B cell (primary cell): ENCODE results near the gene OGDHL. TPM values are rescaled to one million over a fixed set of nuclear protein-coding genes. Genes with fewer than 3 reads are reported as not detected.

Experiments
- ATAC-seq: fragments of 200-7000 bp; cut with Tn5 transposase; one replicate; pipeline ENCODE4 v1.10.0; 2021; ENCODE audit warnings: low read depth, mild to moderate bottlenecking, moderate number of reproducible peaks, moderate library complexity
- CTCF ChIA-PET: fragments of 350-600 bp; sonication (Branson Sonifier 250); formaldehyde crosslinking; loops from one replicate; lab custom pipeline; 2021; ENCODE audit warnings: antibody characterized with exemption, inconsistent platforms; lab: Charles Lee
- POLR2A ChIA-PET: fragments of 350-600 bp; sonication (Branson Sonifier 250); formaldehyde crosslinking; loops from one replicate; lab custom pipeline; 2021; ENCODE audit warnings: antibody characterized with exemption; lab: Charles Lee
- DNase-seq: peaks from one replicate; pipeline ENCODE4 v3.0.0; 2013
- H2AFZ ChIP-seq: 2 replicates; pipeline ENCODE4 v1.6.1; 2012; ENCODE audit warnings: mild to moderate bottlenecking, low read depth, low read length; ENCODE audit not compliant: insufficient read depth, poor library complexity, severe bottlenecking
- H3K27ac ChIP-seq, 2 donors: 1 replicate in 1 of 2; 2 replicates in 1 of 2; pipeline ENCODE4 v1.5.1; 2012 to 2013; ENCODE audit warnings: low read length in 2 of 2, mild to moderate bottlenecking in 2 of 2, moderate library complexity in 1 of 2
- H3K27me3 ChIP-seq, 4 experiments: fragments of 200-600 bp in 1 of 4; sonication (generic) in 1 of 4; replicated peaks in 1 of 4; 1 replicate in 2 of 4; 2 replicates in 2 of 4; pipeline versions ENCODE4 v1.6.1 to v1.7.0; 2013 to 2016; ENCODE audit warnings: low read length in 3 of 4, mild to moderate bottlenecking in 2 of 4, mixed read lengths in 1 of 4, moderate library complexity in 1 of 4; ENCODE audit not compliant: insufficient read depth in 4 of 4, control insufficient read depth in 3 of 4; ENCODE audit errors: control extremely low read depth in 1 of 4
- H3K36me3 ChIP-seq, 2 experiments: replicated peaks in 1 of 2; 1 replicate in 1 of 2; 2 replicates in 1 of 2; pipeline versions ENCODE4 v1.6.1 to v1.7.1; 2013; ENCODE audit warnings: low read length in 1 of 2; ENCODE audit not compliant: insufficient read depth in 2 of 2, control insufficient read depth in 1 of 2; ENCODE audit errors: control extremely low read depth in 1 of 2, extremely low read depth in 1 of 2
- H3K4me1 ChIP-seq, 2 donors: fragments of 200-600 bp in 1 of 2; sonication (generic) in 1 of 2; 1 replicate in 1 of 2; 2 replicates in 1 of 2; pipeline versions ENCODE4 v1.5.1 to v1.6.1; 2013 to 2017; ENCODE audit warnings: low read length in 2 of 2; ENCODE audit not compliant: control insufficient read depth in 2 of 2, insufficient read depth in 2 of 2
- H3K4me2 ChIP-seq: replicated peaks from 2 replicates; pipeline ENCODE3; 2012; ENCODE audit warnings: mild to moderate bottlenecking, low read depth, low read length; ENCODE audit not compliant: poor library complexity, severe bottlenecking
- H3K4me3 ChIP-seq, 5 experiments: fragments of 200-600 bp in 1 of 5; sonication (generic) in 1 of 5; 1 replicate in 3 of 5; 2 replicates in 2 of 5; pipeline versions ENCODE4 v1.5.1 to v1.7.0; 2011 to 2016; ENCODE audit warnings: low read length in 4 of 5, mild to moderate bottlenecking in 4 of 5, low read depth in 2 of 5, control low read depth in 1 of 5, moderate library complexity in 1 of 5; ENCODE audit not compliant: insufficient read depth in 1 of 5; ENCODE audit errors: control extremely low read depth in 1 of 5, extremely low read depth in 1 of 5
- H3K79me2 ChIP-seq: fragments of 200-600 bp; sonication (generic); one replicate; pipeline ENCODE4 v1.6.0; 2016; ENCODE audit warnings: low read length; ENCODE audit not compliant: control insufficient read depth, insufficient read depth
- H3K9ac ChIP-seq: fragments of 200-600 bp; sonication (generic); 2 replicates; pipeline ENCODE4 v1.6.1; 2017; ENCODE audit warnings: mild to moderate bottlenecking, low read length, moderate library complexity
- H3K9me3 ChIP-seq, 3 donors: one replicate each; pipeline versions ENCODE4 v1.6.1 to v1.7.1; 2013; ENCODE audit warnings: low read length in 2 of 3; ENCODE audit not compliant: control insufficient read depth in 2 of 3, insufficient read depth in 1 of 3; ENCODE audit errors: control extremely low read depth in 1 of 3
- H4K20me1 ChIP-seq: 2 replicates; pipeline ENCODE4 v1.6.0; 2012; ENCODE audit warnings: mild to moderate bottlenecking, low read length; ENCODE audit not compliant: insufficient read depth, control insufficient read depth, poor library complexity, severe bottlenecking
- H3K27ac Mint-ChIP-seq: one replicate; pipeline ENCODE4 v1.8.0; 2021; ENCODE audit warnings: mixed read lengths
- H3K27me3 Mint-ChIP-seq: one replicate; pipeline ENCODE4 v1.8.0; 2021; ENCODE audit warnings: mixed read lengths
- H3K4me1 Mint-ChIP-seq: one replicate; pipeline ENCODE4 v1.8.0; 2021; ENCODE audit warnings: mixed read lengths
- H3K4me3 Mint-ChIP-seq: one replicate; pipeline ENCODE4 v1.8.0; 2021; ENCODE audit warnings: mixed read lengths
- H3K9me3 Mint-ChIP-seq: one replicate; pipeline ENCODE4 v1.8.0; 2022; ENCODE audit warnings: mixed read lengths; ENCODE audit not compliant: insufficient read depth
- EZH2 ChIP-seq: IDR thresholded peaks from 2 replicates; pipeline ENCODE4 v1.6.1; 2012; ENCODE audit warnings: borderline replicate concordance, low read depth, mild to moderate bottlenecking, moderate library complexity, low read length; ENCODE audit not compliant: insufficient read depth, poor library complexity, severe bottlenecking
- WGBS: methylation state at CpG from one replicate; pipeline ENCODE4 v1.1.5; 2013; ENCODE audit warnings: missing lambda C conversion rate; ENCODE audit not compliant: insufficient coverage; 5-methylcytosine and 5-hydroxymethylcytosine counted together
- intact Hi-C: fragments of 100-400 bp; cut with micrococcal nuclease; formaldehyde crosslinking; loops from one replicate; pipeline ENCODE4 v1.10.0; 2022
- polyA minus RNA-seq: library from RNA; depleted of rRNA, polyadenylated mRNA; stranded (reverse); fragments of >200 nt; gene quantifications from 2 replicates; pipeline ENCODE4 v1.2.3, GENCODE V29; 2012
- polyA plus RNA-seq: library from polyadenylated mRNA; depleted of rRNA; stranded (reverse); fragments of >200 nt; gene quantifications from 2 replicates; pipeline ENCODE4 v1.2.3, GENCODE V29; 2012
- total RNA-seq, 2 donors: library from RNA; stranded (reverse); fragments of 120-200 nt in 1 of 2; gene quantifications; 1 replicate in 1 of 2; 2 replicates in 1 of 2; pipeline versions ENCODE4 v1.2.3 to v1.2.4, GENCODE V29; 2013 to 2022
- TF ChIP-seq, protein P1 (sequence below): fragments of 200-600 bp; IDR thresholded peaks from one replicate; pipeline ENCODE4 v1.8.0; 2022; ENCODE audit warnings: antibody characterized with exemption, mild to moderate bottlenecking

Gene OGDHL
- total RNA-seq (not detected in 2 replicates), polyA plus RNA-seq (0.07 TPM in 1 of 2 replicates, not detected in the other), polyA minus RNA-seq (not detected in 2 replicates)
- not detected for total RNA-seq (2013)

DNA sequence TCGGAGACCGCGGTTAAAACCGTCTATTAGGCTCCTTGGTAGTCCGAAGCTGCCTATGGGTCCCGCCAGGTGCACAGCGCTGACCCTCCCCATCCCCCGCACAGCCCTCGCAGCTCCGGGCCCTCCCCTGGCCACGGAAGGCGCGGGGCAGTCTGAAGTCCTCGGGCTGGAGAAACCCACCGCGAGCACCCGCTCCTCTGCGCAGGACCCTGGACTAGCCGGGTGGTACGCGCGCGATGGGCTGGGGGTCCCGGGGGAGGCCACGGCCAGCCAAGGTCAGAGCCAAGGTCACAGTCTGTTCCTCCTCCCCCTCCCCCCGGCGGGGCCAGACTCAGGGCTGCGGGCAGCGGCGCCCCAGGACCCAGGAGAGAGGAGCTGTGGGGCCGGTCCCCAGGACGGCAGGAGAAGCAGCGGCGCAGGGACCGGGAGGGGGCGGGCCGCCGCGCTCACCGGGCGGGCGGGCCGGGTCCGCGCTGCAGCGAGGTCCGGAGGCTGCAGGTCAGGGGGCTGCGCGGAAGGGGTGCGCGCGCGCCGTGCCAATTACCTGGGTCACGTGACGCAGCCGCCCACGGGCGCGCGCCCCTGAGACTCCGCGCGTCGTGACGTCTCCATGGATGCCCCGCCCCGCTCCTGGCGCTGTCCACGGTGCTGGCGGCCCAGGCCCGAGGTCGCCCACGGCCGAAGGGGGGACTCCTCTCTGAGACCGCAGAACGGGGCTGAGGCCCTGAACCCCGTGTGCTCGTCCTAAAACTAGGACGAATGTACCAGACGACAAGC, at the start of gene OGDHL:
Gene OGDHL, minus strand, starts transcription at position 535 of the 777 bp plus-strand sequence. CDS start 3,731 bp downstream, outside the sequence.
- Mint-ChIP-seq H3K9me3 (no peaks in the 10 kb centered on the region), H3K27ac (no peak within 1 kb of the TSS), H3K27me3 (peaks cover 49% of the 10 kb centered on the region), H3K4me1 (peaks cover 8% of the 10 kb centered on the region), H3K4me3 (peak within 1 kb of the TSS; percentile 66)
- Histone ChIP-seq H3K4me3 (peak within 1 kb of the TSS in 1 of 5 experiments; percentile 12), H3K79me2 (no peaks in the 10 kb centered on the region), H4K20me1 (no peaks in the 10 kb centered on the region), H3K27ac (no peak within 1 kb of the TSS), H3K4me1 (peaks cover 6 to 13% of the 10 kb centered on the region in 2 donors), H3K4me2 (peak within 1 kb of the TSS; percentile 67), H2AFZ (peak within 1 kb of the TSS; percentile 22), H3K36me3 (no peaks in the 10 kb centered on the region), H3K9ac (no peak within 1 kb of the TSS), H3K27me3 (peaks cover 0 to 33% (median 11%) of the 10 kb centered on the region in 4 experiments), H3K9me3 (peaks cover 0 to 11% (median 3%) of the 10 kb centered on the region in 3 donors)
- intact Hi-C loops = no loop called here
- POLR2A ChIA-PET = no interaction called here
- ATAC-seq (peak; percentile 56), DNase-seq (peak; percentile 38)
- CTCF ChIA-PET = no interaction called here
- 4% methylated on average over 81 of the region's 81 CpGs for WGBS
- no peak for TF ChIP-seq EZH2
- TF ChIP-seq, protein P1, sequence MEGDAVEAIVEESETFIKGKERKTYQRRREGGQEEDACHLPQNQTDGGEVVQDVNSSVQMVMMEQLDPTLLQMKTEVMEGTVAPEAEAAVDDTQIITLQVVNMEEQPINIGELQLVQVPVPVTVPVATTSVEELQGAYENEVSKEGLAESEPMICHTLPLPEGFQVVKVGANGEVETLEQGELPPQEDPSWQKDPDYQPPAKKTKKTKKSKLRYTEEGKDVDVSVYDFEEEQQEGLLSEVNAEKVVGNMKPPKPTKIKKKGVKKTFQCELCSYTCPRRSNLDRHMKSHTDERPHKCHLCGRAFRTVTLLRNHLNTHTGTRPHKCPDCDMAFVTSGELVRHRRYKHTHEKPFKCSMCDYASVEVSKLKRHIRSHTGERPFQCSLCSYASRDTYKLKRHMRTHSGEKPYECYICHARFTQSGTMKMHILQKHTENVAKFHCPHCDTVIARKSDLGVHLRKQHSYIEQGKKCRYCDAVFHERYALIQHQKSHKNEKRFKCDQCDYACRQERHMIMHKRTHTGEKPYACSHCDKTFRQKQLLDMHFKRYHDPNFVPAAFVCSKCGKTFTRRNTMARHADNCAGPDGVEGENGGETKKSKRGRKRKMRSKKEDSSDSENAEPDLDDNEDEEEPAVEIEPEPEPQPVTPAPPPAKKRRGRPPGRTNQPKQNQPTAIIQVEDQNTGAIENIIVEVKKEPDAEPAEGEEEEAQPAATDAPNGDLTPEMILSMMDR = no peak

- peaks cover 0 to 9% (median 5%) of the 10 kb centered on the region in 3 donors for H3K9me3 ChIP-seq
- H3K4me2 ChIP-seq = no peak overlapping the region
- no peaks in the 10 kb centered on the region for H4K20me1 ChIP-seq
- H3K9me3 Mint-ChIP-seq = peaks cover 3% of the 10 kb centered on the region
- no peaks in the 10 kb centered on the region for H3K79me2 ChIP-seq
- peaks cover 14% of the 10 kb centered on the region for H3K27me3 Mint-ChIP-seq
- H3K9ac ChIP-seq = no peak overlapping the region
- H3K27ac ChIP-seq = no peak overlapping the region
- ChIA-PET POLR2A (no interaction called here), CTCF (no interaction called here)
- H3K27me3 ChIP-seq = peaks cover 0 to 2% (median 0%) of the 10 kb centered on the region in 4 experiments
- no peak overlapping the region for H3K27ac Mint-ChIP-seq
- no CpG with 5 or more reads among the region's 2 CpGs for WGBS
- no peaks in the 10 kb centered on the region for H3K4me1 Mint-ChIP-seq
- H3K4me1 ChIP-seq = no peaks in the 10 kb centered on the region
- TF ChIP-seq, protein P1 = no peak
- TF ChIP-seq EZH2 = no peak
- H3K36me3 ChIP-seq = no peaks in the 10 kb centered on the region
- intact Hi-C loops = no loop called here
- H2AFZ ChIP-seq = no peak overlapping the region
- no peak overlapping the region for H3K4me3 Mint-ChIP-seq
- H3K4me3 ChIP-seq = no peak overlapping the region
- DNase-seq = no peak
- no peak for ATAC-seq
Measured at GRCh38 chr10:49803988-49804387, 41.9 kb upstream of the OGDHL start.
